Spleen (tissue), 11 donors: Measurements from ENCODE around the gene SLC26A1. TPM values are rescaled to one million over a fixed set of nuclear protein-coding genes. Genes with fewer than 3 reads are reported as not detected.

Source experiments
- DNase-seq: peaks from one replicate; pipeline ENCODE4 v3.0.0-alpha.2; 2020
- H3K27ac ChIP-seq, 8 donors: fragments of 200-600 bp; sonication (generic) in 7 of 8; 1 replicate in 4 of 8; 2 replicates in 4 of 8; pipeline versions ENCODE4 v1.5.0 to v1.8.0; 2016 to 2021; ENCODE audit warnings: inconsistent platforms in 4 of 8, mild to moderate bottlenecking in 4 of 8, moderate library complexity in 1 of 8
- H3K27me3 ChIP-seq, 7 donors: fragments of 200-600 bp; sonication (generic) in 6 of 7; replicated peaks in 1 of 7; 1 replicate in 4 of 7; 2 replicates in 3 of 7; pipeline versions ENCODE4 v1.5.0 to v1.8.0; 2016 to 2021; ENCODE audit warnings: inconsistent platforms in 3 of 7, mild to moderate bottlenecking in 1 of 7
- H3K36me3 ChIP-seq, 6 donors: fragments of 200-600 bp; sonication (generic) in 5 of 6; 1 replicate in 4 of 6; 2 replicates in 2 of 6; pipeline versions ENCODE4 v1.5.0 to v1.8.0; 2016 to 2021; ENCODE audit warnings: inconsistent platforms in 2 of 6
- H3K4me1 ChIP-seq, 6 donors: fragments of 200-600 bp; sonication (generic) in 5 of 6; 1 replicate in 3 of 6; 2 replicates in 3 of 6; pipeline versions ENCODE4 v1.5.0 to v1.8.0; 2016 to 2021; ENCODE audit warnings: inconsistent platforms in 3 of 6
- H3K4me3 ChIP-seq, 8 donors: fragments of 200-600 bp; sonication (generic) in 7 of 8; 1 replicate in 4 of 8; 2 replicates in 4 of 8; pipeline versions ENCODE4 v1.5.0 to v1.8.0; 2016 to 2021; ENCODE audit warnings: inconsistent platforms in 4 of 8, mild to moderate bottlenecking in 4 of 8, moderate library complexity in 2 of 8
- H3K9me3 ChIP-seq, 8 donors: fragments of 200-600 bp; sonication (generic) in 7 of 8; 1 replicate in 4 of 8; 2 replicates in 4 of 8; pipeline versions ENCODE4 v1.5.0 to v1.8.0; 2016 to 2021; ENCODE audit warnings: inconsistent platforms in 4 of 8
- POLR2A ChIP-seq, 3 donors: fragments of 450-650 bp; IDR thresholded peaks; one replicate each; pipeline ENCODE4 v1.5.1; 2017; ENCODE audit warnings: antibody characterized with exemption in 3 of 3, mild to moderate bottlenecking in 1 of 3
- POLR2AphosphoS5 ChIP-seq, 3 donors: sonication (generic); formaldehyde crosslinking; IDR thresholded peaks; one replicate each; pipeline ENCODE4 v1.5.1; 2017; ENCODE audit warnings: antibody characterized with exemption in 3 of 3
- WGBS, 5 donors: extraction: QIAGEN DNeasy Blood & Tissue Kit in 3 of 5; methylation state at CpG; one replicate each; pipeline versions ENCODE4 v1.1.5 to v1.1.7; 2013 to 2018; 5-methylcytosine and 5-hydroxymethylcytosine counted together
- intact Hi-C: fragments of 100-400 bp; cut with DNase I; formaldehyde crosslinking; loops from one replicate; pipeline ENCODE4 v1.15.0; 2023; ENCODE audit warnings: low total_unique reads
- polyA plus RNA-seq, 3 donors: library from polyadenylated mRNA; stranded (reverse); fragments of 200-250 nt; gene quantifications; one replicate each; pipeline ENCODE4 v1.2.1, GENCODE V29; 2013
- total RNA-seq, 7 donors: library from RNA; depleted of rRNA in 3 of 7; stranded (reverse); fragments of >200 nt in 3 of 7; fragmentation: NEBNext Ultra II Directional in 4 of 7; extraction: Animal tissue kit (Norgen Biotek cat#: 25700) in 4 of 7; gene quantifications; one replicate each; pipeline versions ENCODE4 v1.1.0 to v1.2.1, GENCODE V29; 2016 to 2021
- TF ChIP-seq, protein P1 (sequence below), 11 experiments: fragments of 200-600 bp in 7 of 11; fragments of 450-650 bp in 4 of 11; sonication (generic) in 4 of 11; IDR thresholded peaks in 8 of 11; conservative IDR thresholded peaks in 3 of 11; 1 replicate in 7 of 11; 2 replicates in 4 of 11; pipeline versions ENCODE4 v1.4.0 to v1.8.0; 2016 to 2021; ENCODE audit warnings: antibody characterized with exemption in 11 of 11, inconsistent platforms in 4 of 11, mild to moderate bottlenecking in 1 of 11
- donor health status: healthy with polysubstance abuse.
- donor health status: DM: no; HTN: no; CAD: no; lungs with moderate emphysema.
- donor health status: DM: no; HTN: no; CAD: no.
- donor health status: Bipolar disorder and iron deficiency.
- donor health status: healthy.
- donor health status: DM: no; HTN: no; CAD: no.
- donor health status: DM: yes; HTN: yes; CAD: no.

Gene SLC26A1
- total and polyA plus RNA-seq, 10 donors: 0.07 to 0.68 (median 0.24) TPM; not detected in 1

GRCh38 chr4:1038948-1039492 lies 45.8 kb upstream of the SLC26A1 start:
- H3K36me3 ChIP-seq: no peaks in the 10 kb centered on the region
- TF ChIP-seq, protein P1, sequence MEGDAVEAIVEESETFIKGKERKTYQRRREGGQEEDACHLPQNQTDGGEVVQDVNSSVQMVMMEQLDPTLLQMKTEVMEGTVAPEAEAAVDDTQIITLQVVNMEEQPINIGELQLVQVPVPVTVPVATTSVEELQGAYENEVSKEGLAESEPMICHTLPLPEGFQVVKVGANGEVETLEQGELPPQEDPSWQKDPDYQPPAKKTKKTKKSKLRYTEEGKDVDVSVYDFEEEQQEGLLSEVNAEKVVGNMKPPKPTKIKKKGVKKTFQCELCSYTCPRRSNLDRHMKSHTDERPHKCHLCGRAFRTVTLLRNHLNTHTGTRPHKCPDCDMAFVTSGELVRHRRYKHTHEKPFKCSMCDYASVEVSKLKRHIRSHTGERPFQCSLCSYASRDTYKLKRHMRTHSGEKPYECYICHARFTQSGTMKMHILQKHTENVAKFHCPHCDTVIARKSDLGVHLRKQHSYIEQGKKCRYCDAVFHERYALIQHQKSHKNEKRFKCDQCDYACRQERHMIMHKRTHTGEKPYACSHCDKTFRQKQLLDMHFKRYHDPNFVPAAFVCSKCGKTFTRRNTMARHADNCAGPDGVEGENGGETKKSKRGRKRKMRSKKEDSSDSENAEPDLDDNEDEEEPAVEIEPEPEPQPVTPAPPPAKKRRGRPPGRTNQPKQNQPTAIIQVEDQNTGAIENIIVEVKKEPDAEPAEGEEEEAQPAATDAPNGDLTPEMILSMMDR (IDR thresholded peaks at IDR 0.05 in 8 of 11, conservative IDR thresholded peaks at IDR 0.05 in 3 of 11): no peak
- TF ChIP-seq POLR2AphosphoS5 (IDR thresholded peaks at IDR 0.05) (no peak), POLR2A (IDR thresholded peaks at IDR 0.05) (no peak)
- H3K9me3 ChIP-seq: no peaks in the 10 kb centered on the region
- DNase-seq: no peak
- H3K4me3 ChIP-seq: no peak overlapping the region
- WGBS, 5 donors: 88 to 90% (median 89%) methylated on average over 7 to 16 of the region's 16 CpGs
- H3K27ac ChIP-seq: no peak overlapping the region
- peaks cover 0 to 12% (median 1%) of the 10 kb centered on the region in 6 donors for H3K4me1 ChIP-seq
- intact Hi-C loops: no loop called here
- H3K27me3 ChIP-seq: peaks cover 0 to 55% (median 9%) of the 10 kb centered on the region in 7 donors

DNA sequence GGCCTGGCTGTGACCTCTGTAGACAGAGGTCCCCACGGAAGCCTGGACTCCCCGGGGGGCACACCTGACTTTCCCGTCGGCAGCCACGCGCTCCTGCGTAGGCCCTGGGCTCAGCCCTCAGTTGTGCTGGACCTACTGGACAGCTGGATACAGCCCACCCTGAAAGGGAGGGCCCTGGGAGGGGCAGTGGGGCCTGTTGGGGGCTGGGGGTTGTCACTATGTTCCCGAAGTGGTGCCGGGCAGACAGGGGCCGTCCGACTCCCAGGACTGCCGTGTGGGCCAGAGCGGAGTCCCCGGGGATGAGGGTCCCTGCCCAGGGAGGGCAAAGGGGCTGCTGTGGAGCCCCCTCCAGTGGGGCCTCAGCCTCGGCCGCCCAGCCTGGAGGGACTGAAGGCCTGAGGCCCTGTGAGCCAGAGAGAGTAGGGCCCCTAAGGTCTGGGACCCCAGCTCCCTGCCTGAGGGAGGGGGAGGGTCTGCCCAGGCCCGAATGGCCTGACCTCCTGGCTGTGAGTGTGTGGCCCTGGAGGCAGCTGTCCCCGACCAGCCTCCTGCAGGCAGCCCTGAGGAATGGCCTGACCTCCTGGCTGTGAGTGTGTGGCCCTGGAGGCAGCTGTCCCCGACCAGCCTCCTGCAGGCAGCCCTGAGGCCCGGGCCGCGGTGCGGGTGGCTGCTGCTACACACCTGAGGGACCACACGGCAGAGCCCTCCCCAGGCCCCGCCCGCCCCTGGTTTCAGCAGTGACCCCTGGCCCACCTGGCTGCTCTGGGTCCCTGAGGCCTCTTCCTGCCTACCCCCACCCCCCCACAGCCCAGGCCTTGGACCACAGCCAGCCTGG lies 44.0 kb upstream of the SLC26A1 start:
- no peak overlapping the region for H3K4me3 ChIP-seq
- peaks cover 0 to 4% (median 0%) of the 10 kb centered on the region in 6 donors for H3K4me1 ChIP-seq
- TF ChIP-seq POLR2AphosphoS5 (IDR thresholded peaks at IDR 0.05) (no peak), POLR2A (IDR thresholded peaks at IDR 0.05) (no peak)
- TF ChIP-seq, protein P1 (IDR thresholded peaks at IDR 0.05 in 8 of 11, conservative IDR thresholded peaks at IDR 0.05 in 3 of 11): no peak
- no peaks in the 10 kb centered on the region for H3K9me3 ChIP-seq
- no peak for DNase-seq
- H3K27ac ChIP-seq: no peak overlapping the region
- H3K36me3 ChIP-seq: no peaks in the 10 kb centered on the region
- intact Hi-C loops: no loop called here
- 78 to 92% (median 87%) methylated on average over 8 to 26 of the region's 26 CpGs for WGBS, 5 donors
- peaks cover 0 to 62% (median 11%) of the 10 kb centered on the region in 7 donors for H3K27me3 ChIP-seq

GRCh38 chr4:1036095-1036494 lies 42.9 kb upstream of the SLC26A1 start:
- Histone ChIP-seq H3K9me3 (no peaks in the 10 kb centered on the region), H3K36me3 (no peaks in the 10 kb centered on the region), H3K27ac (no peak overlapping the region), H3K4me3 (no peak overlapping the region), H3K4me1 (peaks cover 0 to 3% (median 0%) of the 10 kb centered on the region in 6 donors), H3K27me3 (peaks cover 0 to 63% (median 20%) of the 10 kb centered on the region in 7 donors)
- TF ChIP-seq, protein P1 (IDR thresholded peaks at IDR 0.05 in 8 of 11, conservative IDR thresholded peaks at IDR 0.05 in 3 of 11): no peak
- TF ChIP-seq POLR2AphosphoS5 (IDR thresholded peaks at IDR 0.05): no peak
- no peak for TF ChIP-seq POLR2A (IDR thresholded peaks at IDR 0.05)
- DNase-seq: no peak
- intact Hi-C loops: no loop called here
- WGBS, 5 donors: 81 to 94% (median 88%) methylated on average over 9 to 15 of the region's 15 CpGs

GRCh38 chr4:1035510-1035909 lies 42.3 kb upstream of the SLC26A1 start:
- no peak overlapping the region for H3K4me3 ChIP-seq
- H3K4me1 ChIP-seq: peaks cover 0 to 9% (median under 1%) of the 10 kb centered on the region in 6 donors
- no peak overlapping the region for H3K27ac ChIP-seq
- TF ChIP-seq POLR2A (IDR thresholded peaks at IDR 0.05) (no peak), POLR2AphosphoS5 (IDR thresholded peaks at IDR 0.05) (no peak)
- TF ChIP-seq, protein P1 (IDR thresholded peaks at IDR 0.05 in 8 of 11, conservative IDR thresholded peaks at IDR 0.05 in 3 of 11): no peak
- peaks cover 0 to 64% (median 26%) of the 10 kb centered on the region in 7 donors for H3K27me3 ChIP-seq
- DNase-seq: no peak
- no peaks in the 10 kb centered on the region for H3K9me3 ChIP-seq
- intact Hi-C loops: no loop called here
- 77 to 85% (median 84%) methylated on average over 16 to 26 of the region's 26 CpGs for WGBS, 5 donors
- no peaks in the 10 kb centered on the region for H3K36me3 ChIP-seq
